Fibroblast of the aortic adventitia (primary cell): Measurements from ENCODE around the gene PATL2. TPM values are rescaled to one million over a fixed set of nuclear protein-coding genes. Genes with fewer than 3 reads are reported as not detected.
"Not testable (repeated sequence)": the region's sequence is repeated elsewhere in the genome, so short reads cannot be mapped to it uniquely, and the experiment has no call there.

ENCODE experiments used
- DNase-seq: peaks from one replicate; pipeline ENCODE4 v3.0.0-alpha.2; 2010; ENCODE audit warnings: low read depth
- H3K4me3 ChIP-seq: 2 replicates; pipeline ENCODE4 v1.5.1; 2011; ENCODE audit warnings: low read depth, mild to moderate bottlenecking, control low read depth, low read length, moderate library complexity
- CTCF ChIP-seq: IDR thresholded peaks from 2 replicates; pipeline ENCODE4 v1.5.1; 2011; ENCODE audit warnings: mild to moderate bottlenecking, low read length, control low read depth, inconsistent platforms; ENCODE audit not compliant: insufficient read depth
- total RNA-seq: library from RNA; depleted of rRNA; stranded (reverse); fragments of >200 nt; gene quantifications from 2 replicates; pipeline ENCODE4 v1.2.3, GENCODE V29; 2012; ENCODE audit warnings: low replicate concordance

Gene PATL2
- total RNA-seq, 1 donor, result 0.72 TPM

GRCh38 chr15:44710236-44711095 is 657 bp downstream of the PATL2 start:
- H3K4me3 ChIP-seq, result peak overlapping the region; percentile 100
- DNase-seq, result peak; percentile 52
- TF ChIP-seq CTCF, result peak; percentile 49

GRCh38 chr15:44706946-44707636 is 4.0 kb downstream of the PATL2 start:
- H3K4me3 ChIP-seq, result no peak overlapping the region
- DNase-seq, result no peak
- TF ChIP-seq CTCF, result no peak

- DNase-seq, result no peak
- TF ChIP-seq CTCF, result no peak
- no peak overlapping the region for H3K4me3 ChIP-seq
These were observed 4.7 kb downstream of the PATL2 start for GRCh38 chr15:44706401-44706800.

- no peak for TF ChIP-seq CTCF
- H3K4me3 ChIP-seq, result no peak overlapping the region
- no peak for DNase-seq
These were observed 5.1 kb downstream of the PATL2 start for GRCh38 chr15:44705986-44706385.

- not testable (repeated sequence) for H3K4me3 ChIP-seq, DNase-seq
These were observed 10.4 kb downstream of the PATL2 start for GRCh38 chr15:44700676-44701075.

GRCh38 chr15:44698641-44699040 is 12.5 kb downstream of the PATL2 start:
- TF ChIP-seq CTCF, result no peak

GRCh38 chr15:44697014-44697413 is 14.1 kb downstream of the PATL2 start:
- H3K4me3 ChIP-seq, result no peak overlapping the region
- no peak for DNase-seq
- no peak for TF ChIP-seq CTCF

More at GRCh38 chr15:44698641-44699040, 12.5 kb downstream of the PATL2 start:
- H3K4me3 ChIP-seq, result no peak overlapping the region
- no peak for DNase-seq
